GM18873 (cell line): ENCODE measurements around the gene KREMEN1.

Experiments used
- ATAC-seq: cut with Tn5 transposase; IDR thresholded peaks from one replicate; pipeline ENCODE4 v1.9.1; 2021; ENCODE audit warnings: mild to moderate bottlenecking, moderate library complexity, moderate number of reproducible peaks; ENCODE audit not compliant: unreplicated experiment, low FRiP score

Gene KREMEN1

GRCh38 chr22:29048822-29049654, 23.8 kb upstream of the KREMEN1 start:
- ATAC-seq: no peak

- no peak for ATAC-seq
Observed at GRCh38 chr22:29049655-29050263, 23.1 kb upstream of the KREMEN1 start.

DNA sequence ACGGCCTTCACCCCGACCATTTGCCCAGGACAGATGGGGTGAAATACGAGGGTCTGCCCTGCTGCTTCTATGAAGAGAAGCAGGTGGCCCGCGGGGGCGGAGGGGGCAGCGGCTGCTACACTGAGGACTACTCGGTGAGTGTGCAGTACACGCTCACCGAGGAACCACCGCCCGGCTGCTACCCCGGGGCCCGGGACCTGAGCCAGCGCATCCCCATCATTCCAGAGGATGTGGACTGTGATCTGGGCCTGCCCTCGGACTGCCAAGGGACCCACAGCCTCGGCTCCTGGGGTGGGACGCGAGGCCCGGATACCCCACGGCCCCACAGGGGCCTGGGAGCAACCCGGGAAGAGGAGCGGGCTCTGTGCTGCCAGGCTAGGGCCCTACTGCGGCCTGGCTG, 22.4 kb upstream of the KREMEN1 start:
- ATAC-seq: no peak

- no peak for ATAC-seq
Observed at GRCh38 chr22:29053048-29053702, 19.7 kb upstream of the KREMEN1 start.

- ATAC-seq: no peak
Observed at GRCh38 chr22:29054251-29054767, 18.5 kb upstream of the KREMEN1 start.

GRCh38 chr22:29055192-29055830, 17.5 kb upstream of the KREMEN1 start:
- ATAC-seq: no peak

DNA sequence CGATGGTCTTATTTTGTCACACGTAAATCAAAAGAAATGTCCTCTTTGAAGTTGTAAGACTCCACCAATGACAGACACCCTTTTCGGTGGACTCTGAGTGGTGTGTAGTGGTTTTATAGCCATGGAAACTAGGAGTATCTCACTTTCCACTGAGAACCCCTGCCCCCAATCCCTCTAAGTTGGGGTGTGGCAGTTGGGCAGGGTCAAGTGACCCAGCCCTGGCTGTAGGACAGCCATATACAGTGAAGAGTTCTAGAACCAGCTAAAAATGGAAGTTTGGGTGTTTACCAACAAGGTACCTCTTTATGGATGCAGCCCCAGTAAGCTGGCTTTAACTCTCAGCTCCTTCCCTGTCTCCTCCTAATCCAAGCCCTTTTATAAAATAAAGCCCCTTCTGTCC, 16.4 kb upstream of the KREMEN1 start:
- ATAC-seq: no peak

DNA sequence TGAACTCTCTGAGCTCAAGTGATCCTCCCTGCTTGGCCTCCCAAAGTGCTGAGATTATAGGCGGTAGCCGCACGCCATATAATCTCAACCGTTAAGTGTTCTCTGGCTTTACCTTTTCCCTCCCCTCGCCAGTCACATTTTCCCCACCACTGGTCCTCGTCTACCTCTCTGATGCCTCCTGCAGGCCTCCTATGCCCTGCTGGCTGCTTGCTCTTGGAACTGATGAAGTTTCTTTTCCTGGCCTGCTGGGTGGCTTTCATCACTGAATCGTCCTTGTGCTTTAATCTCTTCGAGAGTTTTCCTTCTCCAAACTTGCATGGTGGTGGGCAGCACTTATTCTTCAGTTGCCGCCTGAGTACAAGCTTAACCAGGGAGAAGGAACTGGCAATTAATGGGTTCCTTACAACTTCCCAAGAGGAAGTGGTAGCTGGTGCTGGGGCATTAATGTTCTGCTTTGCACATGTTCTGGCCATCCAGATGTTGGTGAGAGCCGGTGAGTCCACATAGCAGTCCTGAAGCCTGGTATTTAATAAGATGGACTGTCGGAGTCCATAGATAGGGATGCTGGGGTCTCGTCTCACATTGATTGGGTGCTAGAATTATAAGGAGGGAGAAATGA, 12.5 kb upstream of the KREMEN1 start:
- ATAC-seq: no peak

DNA sequence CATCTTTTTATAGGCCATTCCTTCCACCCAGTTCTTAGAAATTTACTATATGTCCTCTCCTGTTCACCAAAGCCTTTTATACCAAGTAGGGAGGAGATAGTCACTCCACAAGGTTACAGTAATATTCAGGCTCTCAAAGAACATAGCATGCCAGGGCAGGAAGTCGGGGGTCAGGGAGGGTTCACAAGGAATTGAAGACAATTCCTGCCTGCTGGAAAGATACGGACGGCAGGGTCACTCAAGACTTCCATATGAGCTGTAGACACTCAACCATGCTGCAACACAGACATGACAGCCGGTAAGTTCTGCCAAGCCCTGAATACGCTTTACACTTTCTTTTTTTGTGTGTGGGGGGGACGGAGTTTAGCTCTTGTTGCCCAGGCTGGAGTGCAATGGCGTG, 11.9 kb upstream of the KREMEN1 start:
- no peak for ATAC-seq

- ATAC-seq: no peak
Observed at GRCh38 chr22:29061773-29062172, 11.1 kb upstream of the KREMEN1 start, which contains the start of gene C22orf31. Gene C22orf31 (minus strand): TSS chr22:29061831. CDS start chr22:29061792, 39 bp downstream.

- ATAC-seq: no peak
Observed at GRCh38 chr22:29062286-29062821, 10.5 kb upstream of the KREMEN1 start.

DNA sequence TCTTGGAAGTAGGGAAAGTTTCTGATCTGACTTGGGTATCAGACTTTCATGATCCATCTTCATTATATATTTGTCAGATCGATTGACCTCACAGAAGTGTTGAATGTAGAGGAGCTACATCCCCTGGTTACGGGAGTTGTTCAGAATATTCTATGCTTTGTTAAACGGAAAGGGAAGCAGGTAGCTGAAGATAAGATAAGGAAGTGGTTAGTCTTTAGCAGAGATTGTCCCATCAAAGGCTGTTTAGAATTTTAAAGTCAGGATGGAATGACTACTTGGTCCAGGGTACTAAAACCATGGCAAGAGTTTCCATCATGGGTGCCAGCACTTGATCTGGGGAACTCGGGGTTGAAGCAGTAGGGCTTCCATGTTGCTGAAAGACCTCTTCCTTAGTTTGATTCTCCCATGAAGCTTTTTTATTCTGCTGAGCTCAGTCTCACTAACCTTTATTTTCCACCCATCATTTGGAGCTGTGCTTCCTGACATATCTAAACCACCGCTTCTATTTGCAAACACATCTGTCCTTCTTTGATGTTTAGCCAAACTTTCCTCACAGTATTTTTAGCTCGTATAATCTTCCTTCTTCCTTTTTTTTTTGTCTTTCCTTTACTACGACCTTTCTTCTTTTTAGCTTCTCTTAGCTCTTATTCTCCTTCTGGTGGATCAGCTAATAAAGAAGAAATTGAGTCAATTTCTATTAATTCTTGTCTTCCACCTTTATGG, 7.2 kb upstream of the KREMEN1 start:
- no peak for ATAC-seq

- ATAC-seq: no peak
Observed at GRCh38 chr22:29069463-29069862, 3.4 kb upstream of the KREMEN1 start.

GRCh38 chr22:29070490-29070889, 2.3 kb upstream of the KREMEN1 start:
- no peak for ATAC-seq

- ATAC-seq: no peak
Observed at GRCh38 chr22:29071261-29072045, 1.4 kb upstream of the KREMEN1 start.

DNA sequence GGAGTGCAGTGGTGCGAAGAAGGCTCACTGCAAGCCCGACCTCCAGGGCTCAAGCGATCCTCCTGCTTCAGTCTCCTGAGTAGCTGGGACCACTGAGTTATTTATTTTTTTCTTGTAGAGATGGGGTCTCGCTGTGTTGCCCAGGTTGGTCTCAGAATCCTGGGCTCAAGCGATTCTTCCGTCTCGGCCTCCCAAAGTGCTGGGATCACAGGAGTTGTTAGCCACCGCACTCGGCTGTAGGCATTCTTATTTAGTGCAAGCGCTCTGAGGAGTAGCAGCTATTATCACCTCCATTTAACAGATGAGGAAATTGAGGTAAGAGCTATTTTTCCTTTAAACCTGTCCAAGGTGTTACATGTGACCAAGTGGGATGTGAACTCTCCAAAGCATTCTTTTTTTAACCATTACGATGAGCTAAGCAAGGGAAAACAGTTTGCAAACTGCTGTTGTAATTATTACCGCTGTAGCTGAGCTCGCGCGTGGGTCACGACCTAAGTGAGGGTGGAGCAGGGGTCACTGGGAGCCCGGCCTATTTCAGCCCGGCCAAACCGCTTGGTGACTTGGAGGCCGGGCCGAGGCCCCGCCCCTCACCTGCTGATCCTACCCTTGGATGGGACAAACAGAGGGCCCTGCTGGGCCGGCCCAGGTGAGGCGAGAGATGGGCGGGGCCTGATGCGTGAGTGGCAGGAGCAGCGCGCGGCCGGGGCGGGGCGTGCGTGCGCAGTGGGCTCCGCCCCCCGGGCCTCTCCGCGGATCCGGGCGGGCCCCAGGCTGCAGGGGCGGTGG, 449 bp upstream of the KREMEN1 start:
- ATAC-seq: no peak

DNA sequence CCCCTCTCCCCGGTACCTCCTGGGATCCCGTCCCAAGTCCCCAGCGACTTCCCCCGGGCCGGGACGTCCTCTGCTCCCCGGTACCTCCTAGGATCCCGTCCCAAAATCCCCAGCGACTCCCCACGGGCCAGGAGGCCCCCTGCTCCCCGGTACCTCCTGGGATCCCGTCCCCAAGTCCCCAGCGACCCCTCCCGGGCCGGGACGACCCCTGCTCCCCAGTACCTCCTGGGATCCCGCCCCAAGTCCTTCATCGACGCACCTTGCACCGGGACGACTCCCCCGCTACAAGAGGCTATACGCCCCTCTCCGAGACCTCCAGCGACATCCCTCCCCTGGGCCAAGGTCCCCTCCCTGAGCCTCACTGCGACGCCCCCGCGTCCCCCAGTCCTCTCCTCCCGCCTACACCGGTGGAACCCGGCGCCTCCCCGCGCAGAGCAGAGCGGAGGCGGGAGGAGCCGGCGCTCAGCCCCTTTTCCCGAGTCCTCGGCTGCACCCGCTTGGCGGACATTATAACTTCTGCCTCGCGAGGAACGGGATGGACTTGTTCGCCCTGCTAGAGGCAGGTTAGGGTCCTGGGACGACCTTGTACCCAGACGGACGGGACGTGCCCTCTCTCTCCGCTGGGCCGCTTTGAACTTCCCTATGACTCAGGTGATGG, 912 bp downstream of the KREMEN1 start:
- ATAC-seq: no peak
